HL-60 (cell line): ENCODE results near the gene DYNLT5.

Source experiments
- DNase-seq, 2 experiments: peaks; one replicate each; pipeline ENCODE4 v3.0.0-alpha.2; 2010 to 2020; ENCODE audit warnings: low read depth in 1 of 2, low spot score in 1 of 2
- H3K27ac ChIP-seq: fragments of 250-450 bp; sonication (Bioruptor Pico); replicated peaks from 2 replicates; pipeline ENCODE4 v1.5.1; 2020; ENCODE audit warnings: mild to moderate bottlenecking, moderate library complexity
- H3K27me3 ChIP-seq: fragments of 250-450 bp; sonication (Bioruptor Pico); 2 replicates; pipeline ENCODE4 v1.5.1; 2021; ENCODE audit warnings: mild to moderate bottlenecking, moderate library complexity; ENCODE audit not compliant: insufficient read depth, poor library complexity, severe bottlenecking
- H3K4me3 ChIP-seq: replicated peaks from 2 replicates; pipeline ENCODE4 v1.5.1; 2011; ENCODE audit warnings: mild to moderate bottlenecking, control low read depth, low read length; ENCODE audit not compliant: insufficient read depth
- CTCF ChIP-seq: IDR thresholded peaks from one replicate; pipeline ENCODE4 v1.5.1; 2011; ENCODE audit warnings: low read length, control low read depth, inconsistent platforms; ENCODE audit not compliant: insufficient read depth
- GABPA ChIP-seq: IDR thresholded peaks from 2 replicates; pipeline ENCODE4 v1.6.1; 2012; ENCODE audit warnings: low read depth
- POLR2AphosphoS5 ChIP-seq: IDR thresholded peaks from 2 replicates; pipeline ENCODE4 v1.6.1; 2012; ENCODE audit warnings: low read depth
- REST ChIP-seq: IDR thresholded peaks from 2 replicates; pipeline ENCODE4 v1.6.1; 2012; ENCODE audit warnings: low read depth; ENCODE audit not compliant: insufficient replicate concordance
- SPI1 ChIP-seq: IDR thresholded peaks from 2 replicates; pipeline ENCODE4 v1.6.1; 2012; ENCODE audit warnings: low read depth, mild to moderate bottlenecking, borderline replicate concordance

The DYNLT5 gene

GRCh38 chr1:66770694-66771093 is 18.4 kb downstream of the DYNLT5 start:
- Histone ChIP-seq H3K27me3 (no peaks in the 10 kb centered on the region), H3K4me3 (no peak overlapping the region), H3K27ac (no peak overlapping the region)
- no peak for TF ChIP-seq SPI1
- no peak for TF ChIP-seq CTCF
- TF ChIP-seq GABPA = no peak
- TF ChIP-seq POLR2AphosphoS5 = no peak
- TF ChIP-seq REST = no peak
- DNase-seq = no peak

GRCh38 chr1:66773227-66773626 is 21.0 kb downstream of the DYNLT5 start:
- H3K4me3 ChIP-seq = no peak overlapping the region
- TF ChIP-seq REST = no peak
- TF ChIP-seq GABPA = no peak
- no peak for TF ChIP-seq POLR2AphosphoS5
- TF ChIP-seq CTCF = no peak
- TF ChIP-seq SPI1 = no peak
- no peaks in the 10 kb centered on the region for H3K27me3 ChIP-seq
- H3K27ac ChIP-seq = no peak overlapping the region
- no peak for DNase-seq

- Histone ChIP-seq H3K27ac (no peak overlapping the region), H3K4me3 (no peak overlapping the region), H3K27me3 (no peaks in the 10 kb centered on the region)
- TF ChIP-seq GABPA (no peak), SPI1 (no peak), CTCF (no peak), POLR2AphosphoS5 (no peak), REST (no peak)
- DNase-seq = no peak
These were observed 22.2 kb downstream of the DYNLT5 start for GRCh38 chr1:66774438-66774837.
